K562 (cell line): ENCODE results near the gene ENTREP3. TPM values are rescaled to one million over a fixed set of nuclear protein-coding genes. Genes with fewer than 3 reads are reported as not detected.
A peak's percentile ranks its signal among the peaks of the same experiment; 100 is the strongest.

Source experiments
- ASH1L ChIP-seq: fragments of 450-650 bp; IDR thresholded peaks from 2 replicates; pipeline ENCODE4 v1.6.1; 2018; ENCODE audit warnings: borderline replicate concordance, mild to moderate bottlenecking, low read depth; ENCODE audit not compliant: partially characterized antibody
- BACH1 ChIP-seq: fragments of 200-800 bp; sonication (Bioruptor generic); IDR thresholded peaks from 2 replicates; pipeline ENCODE4 v1.6.1; 2016; ENCODE audit warnings: missing genetic modification characterization, missing compliant biosample characterization
- BDP1 ChIP-seq: IDR thresholded peaks from 3 replicates; pipeline ENCODE4 v1.6.1; 2011; ENCODE audit not compliant: insufficient read length, insufficient read depth
- BHLHE40 ChIP-seq: IDR thresholded peaks from 2 replicates; pipeline ENCODE4 v1.6.1; 2011; ENCODE audit warnings: low read length, improper control_type of control experiment
- CHD1 ChIP-seq: fragments of 200-600 bp; sonication (generic); IDR thresholded peaks from one replicate; pipeline ENCODE4 v1.6.1; 2012; ENCODE audit warnings: mild to moderate bottlenecking, moderate library complexity, low read length, inconsistent platforms
- DPF2 ChIP-seq: fragments of 450-650 bp; IDR thresholded peaks from 2 replicates; pipeline ENCODE4 v1.6.1; 2016
- HCFC1 ChIP-seq: IDR thresholded peaks from 2 replicates; pipeline ENCODE4 v1.6.1; 2012; ENCODE audit warnings: low read depth, low read length, improper control_type of control experiment
- HMGN3 ChIP-seq: IDR thresholded peaks from 2 replicates; pipeline ENCODE4 v1.6.1; 2011; ENCODE audit warnings: borderline replicate concordance, low read depth, mild to moderate bottlenecking, mixed read lengths, low read length; ENCODE audit not compliant: insufficient read length; ENCODE audit errors: extremely low read depth
- HNRNPK ChIP-seq: fragments of 200-400 bp; formaldehyde crosslinking; IDR thresholded peaks from one replicate; pipeline ENCODE4 v1.6.1; 2018; ENCODE audit warnings: mild to moderate bottlenecking, low read depth, low read length; ENCODE audit not compliant: poor library complexity, severe bottlenecking
- HNRNPL ChIP-seq: fragments of 200-400 bp; formaldehyde crosslinking; IDR thresholded peaks from 2 replicates; pipeline ENCODE4 v1.6.1; 2017; ENCODE audit warnings: low read depth, mild to moderate bottlenecking, low read length
- NCOA1 ChIP-seq: fragments of 450-650 bp; IDR thresholded peaks from 2 replicates; pipeline ENCODE4 v1.6.1; 2016; ENCODE audit warnings: low read depth
- NFRKB ChIP-seq: fragments of 450-650 bp; IDR thresholded peaks from 2 replicates; pipeline ENCODE4 v1.6.1; 2016; ENCODE audit warnings: low read depth
- NR3C1 ChIP-seq: sonication (generic); formaldehyde crosslinking; IDR thresholded peaks from 2 replicates; pipeline ENCODE4 v1.8.1; 2022; ENCODE audit warnings: missing genetic modification reagents
- PATZ1 ChIP-seq: fragments of 250-450 bp; sonication (Bioruptor Pico); IDR thresholded peaks from 2 replicates; pipeline ENCODE4 v1.5.0; 2020; ENCODE audit warnings: mild to moderate bottlenecking, borderline replicate concordance
- TAF9B ChIP-seq: fragments of 450-650 bp; IDR thresholded peaks from 2 replicates; pipeline ENCODE4 v1.6.1; 2018; ENCODE audit warnings: mild to moderate bottlenecking; ENCODE audit not compliant: partially characterized antibody
- ZBTB8A ChIP-seq: fragments of 450-650 bp; IDR thresholded peaks from 2 replicates; pipeline ENCODE4 v1.6.1; 2018; ENCODE audit warnings: mild to moderate bottlenecking, moderate library complexity; ENCODE audit not compliant: partially characterized antibody
- ZNF140 ChIP-seq: fragments of 250-450 bp; sonication (Bioruptor Pico); IDR thresholded peaks from 2 replicates; pipeline ENCODE4 v1.8.0; 2021; ENCODE audit warnings: moderate library complexity, mild to moderate bottlenecking, inconsistent platforms
- ZNF76 ChIP-seq: fragments of 250-450 bp; sonication (Bioruptor Pico); IDR thresholded peaks from 2 replicates; pipeline ENCODE4 v1.4.0; 2020; ENCODE audit warnings: mild to moderate bottlenecking, moderate library complexity, borderline replicate concordance
- ZNF77 ChIP-seq: fragments of 250-450 bp; sonication (Bioruptor Pico); IDR thresholded peaks from 2 replicates; pipeline ENCODE4 v1.5.0; 2020
- polyA plus RNA-seq, 8 experiments: library from polyadenylated mRNA; depleted of rRNA in 4 of 8; stranded (reverse) in 5 of 8; unstranded in 3 of 8; fragments of >200 nt; fragmentation: Nextera tagmentation in 2 of 8; fragmentation: Illumina TruSeq in 1 of 8; extraction: Ambion mirVana in 2 of 8; extraction: Trizol in 1 of 8; gene quantifications; 2 replicates each; pipeline versions ENCODE4 v1.2.1 to v1.2.3, GENCODE V29; 2011 to 2014; ENCODE audit warnings: inconsistent platforms in 1 of 8, missing spikeins in 1 of 8
- total RNA-seq, 7 experiments: library from RNA; depleted of rRNA in 6 of 7; stranded (reverse); fragments of >200 nt in 6 of 7; fragmentation: Illumina TruSeq in 2 of 7; extraction: Trizol in 2 of 7; gene quantifications; 2 replicates each; pipeline versions ENCODE4 v1.2.1 to v1.2.3, GENCODE V29; 2011 to 2021; ENCODE audit warnings: low replicate concordance in 1 of 7
- TF ChIP-seq, protein P1 (sequence below), 2 experiments: IDR thresholded peaks; 2 replicates each; pipeline ENCODE4 v1.6.1; 2012; ENCODE audit warnings: improper control_type of control experiment in 2 of 2, low read depth in 2 of 2, low read length in 2 of 2, borderline replicate concordance in 1 of 2
- TF ChIP-seq, protein P2 (sequence below): fragments of 250-450 bp; sonication (Bioruptor Pico); IDR thresholded peaks from 2 replicates; pipeline ENCODE4 v1.8.0; 2021; ENCODE audit warnings: mild to moderate bottlenecking, moderate library complexity

The ENTREP3 gene
- total and polyA plus RNA-seq, 9 of the 15 experiments (the other 6 are each of a cell fraction or from before 2014, with no cell fraction given), result 1.9 to 41.8 (median 5.9) TPM

DNA sequence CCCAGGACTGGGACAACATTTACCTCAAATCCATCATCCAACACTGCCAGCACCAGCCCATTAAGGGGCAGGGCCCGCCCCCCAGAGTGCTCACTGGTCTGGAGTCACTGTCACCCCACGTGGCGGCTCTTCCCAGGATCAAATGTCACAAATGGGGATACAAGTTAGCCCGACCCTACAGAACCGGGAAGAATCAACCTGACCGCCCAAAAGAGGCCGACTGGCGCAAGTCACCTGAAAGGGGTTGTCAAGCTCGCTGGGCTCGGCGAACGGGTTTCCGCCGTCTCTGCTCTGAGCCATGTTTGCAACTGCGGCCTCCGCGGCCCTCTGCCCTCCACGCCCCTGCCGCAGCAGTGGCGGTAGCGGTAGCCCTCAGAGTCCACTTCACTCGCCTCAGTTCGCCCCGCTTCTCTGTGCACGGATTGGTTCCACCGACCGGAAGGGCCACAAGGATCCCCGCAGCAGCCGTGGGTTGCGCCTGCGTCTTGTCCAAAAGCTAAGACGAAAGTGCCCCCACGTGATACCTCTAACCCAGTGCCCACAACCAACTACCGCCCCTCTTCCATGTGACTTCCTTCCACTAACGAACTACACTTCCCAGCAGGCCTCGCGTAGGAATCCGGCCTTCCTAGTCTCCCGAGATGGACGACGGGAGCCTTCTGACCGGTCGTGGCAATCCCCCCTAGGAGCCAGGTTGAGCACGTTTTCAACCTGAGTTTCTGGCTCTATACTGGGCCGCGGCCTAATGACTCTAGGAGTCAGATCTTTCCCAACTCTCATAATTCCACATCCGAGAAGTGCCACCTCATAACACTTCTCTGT, 6.8 kb upstream of the ENTREP3 start, which contains the start of gene SCAMP3 (continued):
- peak; percentile 92 for TF ChIP-seq ZNF77 (CRISPR knock-in tag)
- TF ChIP-seq BHLHE40, result peak; percentile 67
- no peak; the same call in 1 of the 2 replicates for TF ChIP-seq ZNF76
- TF ChIP-seq NR3C1 (CRISPR knock-in tag), result no peak
- no peak for TF ChIP-seq HNRNPL
- TF ChIP-seq DPF2, result 0 out of 2 replicates have a peak, but pooled peaks have one; percentile 19
- TF ChIP-seq, protein P1, sequence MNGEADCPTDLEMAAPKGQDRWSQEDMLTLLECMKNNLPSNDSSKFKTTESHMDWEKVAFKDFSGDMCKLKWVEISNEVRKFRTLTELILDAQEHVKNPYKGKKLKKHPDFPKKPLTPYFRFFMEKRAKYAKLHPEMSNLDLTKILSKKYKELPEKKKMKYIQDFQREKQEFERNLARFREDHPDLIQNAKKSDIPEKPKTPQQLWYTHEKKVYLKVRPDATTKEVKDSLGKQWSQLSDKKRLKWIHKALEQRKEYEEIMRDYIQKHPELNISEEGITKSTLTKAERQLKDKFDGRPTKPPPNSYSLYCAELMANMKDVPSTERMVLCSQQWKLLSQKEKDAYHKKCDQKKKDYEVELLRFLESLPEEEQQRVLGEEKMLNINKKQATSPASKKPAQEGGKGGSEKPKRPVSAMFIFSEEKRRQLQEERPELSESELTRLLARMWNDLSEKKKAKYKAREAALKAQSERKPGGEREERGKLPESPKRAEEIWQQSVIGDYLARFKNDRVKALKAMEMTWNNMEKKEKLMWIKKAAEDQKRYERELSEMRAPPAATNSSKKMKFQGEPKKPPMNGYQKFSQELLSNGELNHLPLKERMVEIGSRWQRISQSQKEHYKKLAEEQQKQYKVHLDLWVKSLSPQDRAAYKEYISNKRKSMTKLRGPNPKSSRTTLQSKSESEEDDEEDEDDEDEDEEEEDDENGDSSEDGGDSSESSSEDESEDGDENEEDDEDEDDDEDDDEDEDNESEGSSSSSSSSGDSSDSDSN (IDR thresholded peaks at IDR 0.05; ENCODE audit: borderline replicate concordance in 1 of 2, low read depth in 2 of 2, low read length in 2 of 2), result 0 out of 4 replicates have a peak, but pooled peaks of 1 of the 2 experiments have one; percentile 30
- no peak for TF ChIP-seq ZBTB8A
- TF ChIP-seq BACH1, result no peak
- TF ChIP-seq, protein P2, sequence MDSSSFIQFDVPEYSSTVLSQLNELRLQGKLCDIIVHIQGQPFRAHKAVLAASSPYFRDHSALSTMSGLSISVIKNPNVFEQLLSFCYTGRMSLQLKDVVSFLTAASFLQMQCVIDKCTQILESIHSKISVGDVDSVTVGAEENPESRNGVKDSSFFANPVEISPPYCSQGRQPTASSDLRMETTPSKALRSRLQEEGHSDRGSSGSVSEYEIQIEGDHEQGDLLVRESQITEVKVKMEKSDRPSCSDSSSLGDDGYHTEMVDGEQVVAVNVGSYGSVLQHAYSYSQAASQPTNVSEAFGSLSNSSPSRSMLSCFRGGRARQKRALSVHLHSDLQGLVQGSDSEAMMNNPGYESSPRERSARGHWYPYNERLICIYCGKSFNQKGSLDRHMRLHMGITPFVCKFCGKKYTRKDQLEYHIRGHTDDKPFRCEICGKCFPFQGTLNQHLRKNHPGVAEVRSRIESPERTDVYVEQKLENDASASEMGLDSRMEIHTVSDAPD (CRISPR knock-in tag), result no peak
- TF ChIP-seq TAF9B, result no peak
- TF ChIP-seq HMGN3, result peak; percentile 85
- TF ChIP-seq ZNF140 (CRISPR knock-in tag), result no peak
- no peak for TF ChIP-seq HNRNPK
- TF ChIP-seq ASH1L, result peak; percentile 40
- peak; percentile 61 for TF ChIP-seq CHD1
- TF ChIP-seq BDP1, result no peak
- TF ChIP-seq HCFC1, result peak; percentile 96
- TF ChIP-seq NCOA1, result no peak
- no peak for TF ChIP-seq NFRKB
- TF ChIP-seq PATZ1, result no peak; the same call in 1 of the 2 replicates
